Left renal pelvis (tissue), 4 donors: ENCODE measurements around the gene NTM. TPM values are rescaled to one million over a fixed set of nuclear protein-coding genes. Genes with fewer than 3 reads are reported as not detected.

Experiments used
- DNase-seq, 4 donors: peaks; one replicate each; pipeline ENCODE4 v3.0.0-alpha.2; 2013; ENCODE audit warnings: low read depth in 4 of 4, low spot score in 3 of 4
- polyA plus RNA-seq, 4 donors: library from polyadenylated mRNA; unstranded; fragments of 120-200 nt; gene quantifications; one replicate each; pipeline ENCODE4 v1.2.1, GENCODE V29; 2013; ENCODE audit not compliant: insufficient read length in 4 of 4

NTM gene
- polyA plus RNA-seq, 4 donors, result 41.2 to 80.3 (median 50.2) TPM

DNA sequence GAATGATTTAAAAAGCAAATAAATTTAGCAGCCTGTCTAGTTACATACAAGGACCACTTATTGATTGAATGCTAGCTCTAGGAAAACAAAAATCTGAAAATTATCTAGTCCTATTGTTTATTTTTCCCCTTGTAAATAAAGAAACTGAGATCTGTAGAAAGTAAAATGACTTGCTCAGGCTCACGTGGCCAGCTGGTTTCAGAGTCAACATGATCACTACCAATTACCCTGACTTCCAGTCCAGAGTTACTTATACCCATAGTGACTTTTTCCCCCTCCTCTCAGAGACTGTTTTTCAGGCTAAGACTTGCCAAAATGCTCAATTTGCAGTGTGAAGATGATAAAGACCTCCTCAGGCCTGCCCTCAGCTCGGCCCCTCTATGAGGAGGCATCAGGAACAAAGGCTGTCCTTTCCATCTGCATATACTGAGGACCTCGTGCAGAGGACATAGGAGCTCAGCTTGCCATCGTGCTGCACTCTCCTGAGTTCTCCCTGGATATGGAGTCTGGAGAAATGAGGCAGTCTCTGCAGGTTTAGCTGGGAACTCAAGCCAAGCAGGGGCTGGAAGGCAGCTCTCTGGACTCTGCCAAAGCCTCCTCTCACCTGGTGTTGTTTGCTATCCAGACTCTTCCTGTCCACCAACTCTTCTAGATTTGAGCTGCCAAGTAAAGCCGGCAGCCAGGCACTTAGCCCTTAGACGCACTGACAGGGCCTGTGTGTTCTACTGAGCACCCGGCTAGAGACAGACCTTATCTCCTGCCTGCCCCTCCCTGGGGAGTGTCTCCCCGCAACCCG, 883.3 kb downstream of the NTM start:
- DNase-seq, result no peak

DNA sequence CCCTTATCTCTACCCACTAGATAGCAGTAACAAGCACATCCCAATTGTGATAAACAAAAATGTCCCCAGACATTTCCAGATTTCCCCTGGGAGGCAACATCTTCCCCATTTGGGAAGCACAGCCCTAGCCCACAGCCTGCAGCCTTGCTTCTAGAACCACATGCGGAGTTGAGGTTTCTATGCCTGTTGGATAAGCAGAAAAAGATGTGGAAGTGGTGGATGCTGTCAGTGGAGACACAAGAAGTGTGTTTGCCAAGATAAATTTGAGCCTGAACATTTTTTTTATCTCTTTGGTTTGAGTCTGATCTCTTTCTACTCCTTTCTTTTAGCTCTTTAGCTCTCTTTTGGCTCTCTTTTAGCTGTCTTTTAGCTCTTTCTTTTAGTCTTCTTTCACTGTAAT, 884.5 kb downstream of the NTM start:
- DNase-seq, result no peak

DNA sequence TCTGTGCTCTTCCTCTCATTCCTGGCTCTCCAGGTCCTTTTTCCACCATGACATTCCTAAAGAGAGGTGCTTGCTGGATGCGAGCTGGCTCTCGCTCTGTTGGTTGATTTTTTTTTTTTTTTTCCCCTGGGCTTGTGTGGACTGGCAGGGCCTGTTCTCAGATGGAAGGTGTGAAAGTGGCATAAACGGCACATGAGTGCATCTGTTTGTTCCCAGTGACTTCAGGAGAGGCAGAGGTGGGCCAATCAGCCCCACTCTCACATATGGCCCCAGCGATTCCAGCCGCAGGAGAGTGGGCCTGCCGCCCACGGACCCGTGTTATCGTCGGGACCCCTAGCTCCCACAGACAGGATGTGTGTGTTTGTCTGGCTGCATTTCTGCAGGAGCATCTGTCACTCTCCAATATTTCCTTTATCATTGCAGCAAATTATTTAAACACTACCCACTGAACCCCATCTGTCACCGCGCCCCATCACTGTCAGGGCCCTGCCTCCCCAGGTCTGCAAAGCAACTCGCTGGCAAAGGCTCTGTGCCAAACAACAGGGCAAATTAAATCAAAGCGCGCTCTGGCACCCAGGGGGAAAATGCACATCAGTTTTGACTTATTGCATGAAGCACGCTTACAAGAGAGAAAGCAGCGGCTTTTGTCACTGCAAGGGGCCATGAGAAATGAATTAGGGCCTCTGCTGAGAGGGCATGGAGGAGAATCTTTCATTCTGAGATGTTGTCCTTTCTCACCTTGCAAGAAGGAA, 886.3 kb downstream of the NTM start:
- no peak for DNase-seq

DNA sequence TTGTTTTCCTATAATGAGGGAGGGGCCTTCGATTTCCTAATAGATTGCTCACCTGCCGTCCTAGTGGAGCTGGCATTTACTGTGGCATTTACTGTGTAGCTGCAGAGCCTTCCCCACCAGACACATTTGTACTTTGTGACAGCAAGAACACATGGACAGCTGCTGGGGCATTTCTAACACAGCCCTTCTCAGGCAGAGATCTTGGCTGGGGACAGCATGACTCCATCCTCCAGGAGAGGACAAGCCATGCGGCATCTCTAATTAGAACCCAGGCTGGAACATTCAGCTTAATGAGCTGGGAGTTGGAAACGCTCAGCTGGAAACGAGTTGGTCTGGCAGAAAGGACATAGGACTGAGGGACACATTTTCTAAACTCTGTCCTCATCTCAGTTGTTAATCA, 887.5 kb downstream of the NTM start:
- DNase-seq, result no peak

DNA sequence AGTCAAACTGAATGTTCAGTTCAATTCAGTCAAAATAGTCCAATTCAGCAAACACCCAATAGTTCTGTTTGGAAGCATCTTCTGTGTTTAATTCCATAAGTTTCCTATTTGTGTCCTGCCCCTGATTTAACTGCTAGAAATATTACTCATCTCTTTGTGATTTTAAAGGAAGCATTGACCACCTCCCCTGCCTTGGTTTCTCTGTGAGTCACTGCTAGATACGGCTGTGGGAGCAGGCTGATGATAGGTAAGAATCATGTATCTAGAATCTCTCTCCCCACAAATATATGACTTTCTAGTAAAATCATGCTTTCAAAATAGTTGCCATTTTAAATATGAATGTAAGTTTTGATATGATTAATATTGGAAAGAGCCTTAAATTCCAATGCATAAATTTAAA, 888.5 kb downstream of the NTM start:
- no peak for DNase-seq

DNA sequence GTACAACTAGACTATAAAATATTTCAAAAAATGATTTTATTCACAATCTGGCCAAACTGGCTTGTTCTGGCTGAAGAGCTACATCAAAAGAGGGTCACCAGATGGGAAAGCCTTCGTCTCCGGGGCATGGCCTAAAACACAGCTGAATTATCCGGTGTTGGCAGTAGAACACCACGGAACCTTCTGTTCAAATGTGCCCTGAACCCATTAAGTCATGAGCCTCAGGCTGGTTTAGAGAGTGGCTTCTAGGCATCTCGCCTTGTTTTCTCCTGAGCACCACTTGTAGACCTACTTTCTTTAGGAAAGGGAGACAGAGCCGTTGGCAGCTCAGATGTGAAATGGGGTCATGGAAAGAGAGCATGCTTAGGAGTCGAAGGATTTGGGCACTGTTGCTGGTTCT, 890.2 kb downstream of the NTM start:
- DNase-seq, result no peak

DNA sequence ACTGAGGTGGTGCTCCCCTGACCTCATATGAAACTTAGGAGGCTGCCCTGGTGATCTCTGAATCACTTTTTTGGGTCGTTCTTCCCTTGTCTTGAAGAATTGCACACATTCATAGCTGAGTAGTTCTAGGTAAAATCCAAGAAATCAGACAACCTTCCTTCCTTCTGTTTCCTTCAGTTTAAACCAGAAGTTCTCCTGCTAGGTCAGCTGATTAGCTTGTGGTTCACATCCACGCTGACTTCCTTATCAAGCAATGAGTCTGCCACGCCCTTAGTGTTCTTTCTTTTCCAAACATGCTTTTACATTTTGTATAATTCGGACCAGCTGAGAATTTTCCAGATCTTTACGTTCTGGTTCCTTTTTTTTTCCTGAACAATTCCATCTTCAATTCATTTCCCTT, 892.8 kb downstream of the NTM start:
- no peak for DNase-seq

DNA sequence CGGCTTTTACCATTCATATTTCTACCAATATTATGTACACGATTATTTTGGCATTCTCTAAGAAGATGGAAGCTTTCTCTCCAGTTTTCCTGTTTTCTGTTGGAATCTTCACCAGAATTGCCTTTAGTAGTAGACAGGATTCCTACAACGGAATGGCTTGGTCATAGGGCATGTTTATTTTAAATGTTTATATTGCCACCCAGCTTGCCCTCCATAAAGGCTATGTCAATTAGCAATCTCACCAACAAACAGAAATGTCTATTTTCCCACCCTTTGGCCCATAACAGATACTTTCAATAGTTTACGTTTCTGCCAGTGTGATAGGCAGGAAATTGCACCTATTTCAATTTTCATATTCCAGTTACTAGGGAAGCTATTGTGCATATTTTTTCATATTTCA, 893.5 kb downstream of the NTM start:
- no peak for DNase-seq

DNA sequence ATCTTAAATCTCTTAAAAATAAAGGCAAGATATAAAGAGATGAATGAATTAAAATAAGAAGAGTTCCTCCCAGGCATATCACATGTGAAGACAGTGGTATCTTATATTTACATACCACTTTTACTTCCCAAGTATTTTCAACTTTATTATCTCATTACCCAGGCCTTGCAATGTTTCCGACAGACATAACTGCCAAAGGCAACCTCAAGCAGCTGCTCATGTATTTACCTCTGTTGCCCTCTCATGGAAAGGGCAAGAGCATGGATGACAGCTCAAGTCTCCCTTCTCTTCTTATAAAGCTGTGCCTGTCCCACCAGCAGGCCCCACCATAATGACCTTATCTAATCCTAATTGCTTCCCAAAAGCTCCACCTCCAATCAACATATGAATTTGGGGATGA, 894.2 kb downstream of the NTM start:
- DNase-seq, result no peak

DNA sequence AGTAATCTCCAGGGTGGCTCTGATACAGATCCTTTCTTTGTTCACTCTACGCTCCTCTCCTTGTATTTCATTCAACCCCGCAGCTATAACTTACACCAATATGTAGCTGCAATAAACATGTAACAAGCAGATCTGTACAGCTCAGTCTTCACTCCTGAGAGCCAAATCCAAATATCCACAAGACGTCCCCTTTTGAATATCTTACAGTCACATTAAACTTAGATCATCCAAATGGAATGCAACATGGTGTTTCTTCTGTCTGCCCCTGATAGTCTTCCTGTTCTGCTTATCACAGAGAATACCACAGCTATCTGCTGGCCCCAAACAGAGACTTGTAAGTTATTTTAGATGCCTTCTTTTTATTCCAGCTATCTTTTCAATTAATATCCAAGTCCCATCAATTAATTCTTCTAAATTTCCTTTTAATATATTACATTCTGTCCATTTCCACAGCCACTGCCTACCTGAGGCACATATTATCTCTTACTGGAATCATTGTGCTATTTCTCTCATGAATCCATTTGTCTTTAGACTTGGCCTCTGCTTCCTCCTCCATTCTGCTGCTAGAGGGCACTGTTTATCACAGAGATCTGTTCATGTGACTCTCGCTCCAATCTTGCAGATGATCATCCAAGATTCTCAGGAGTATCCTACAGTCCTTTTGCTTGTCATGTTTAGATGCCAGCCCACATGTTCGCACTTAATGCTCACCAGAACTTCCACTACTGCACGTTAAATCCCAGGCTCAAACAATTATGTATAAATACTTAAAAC, 908.6 kb downstream of the NTM start:
- no peak for DNase-seq

DNA sequence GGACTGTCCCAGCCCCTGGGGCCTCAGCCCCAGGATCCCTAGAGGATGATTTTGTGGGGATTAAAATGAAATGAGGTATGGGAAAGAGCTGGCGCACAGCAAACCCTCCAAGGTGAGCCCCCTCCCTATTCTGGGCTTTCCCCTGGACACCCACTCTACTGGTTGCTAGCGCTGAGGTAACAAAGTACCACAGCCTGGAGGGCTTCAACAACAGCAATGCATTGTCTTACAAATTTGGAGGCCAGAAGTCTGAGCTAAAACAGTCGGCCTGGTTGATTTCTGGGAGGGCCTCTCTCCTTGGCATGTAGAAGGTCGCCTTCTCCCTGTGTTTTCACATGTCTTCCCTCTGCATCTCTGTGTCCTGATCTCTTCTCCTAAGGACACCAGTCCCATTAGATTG, 913.6 kb downstream of the NTM start:
- no peak for DNase-seq

DNA sequence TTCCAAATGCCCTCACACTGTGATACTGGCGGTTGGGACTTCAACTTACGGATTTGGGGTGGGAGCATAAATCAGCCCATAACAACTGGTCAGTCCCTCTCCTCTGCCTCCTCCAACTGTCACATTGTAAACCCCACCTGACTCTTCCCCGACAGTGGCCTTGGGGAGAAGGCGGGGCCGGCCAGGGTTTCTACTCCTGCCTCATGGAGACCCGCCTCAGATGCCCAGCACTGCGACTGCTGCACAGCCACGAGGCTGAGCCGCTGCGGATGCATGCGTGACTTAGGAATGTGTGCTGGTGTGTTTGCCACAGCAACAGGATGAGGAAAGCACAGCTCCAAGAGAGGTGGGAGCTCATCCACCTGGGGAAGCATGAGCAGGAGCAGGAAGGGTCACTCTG, 914.2 kb downstream of the NTM start:
- DNase-seq, result no peak

DNA sequence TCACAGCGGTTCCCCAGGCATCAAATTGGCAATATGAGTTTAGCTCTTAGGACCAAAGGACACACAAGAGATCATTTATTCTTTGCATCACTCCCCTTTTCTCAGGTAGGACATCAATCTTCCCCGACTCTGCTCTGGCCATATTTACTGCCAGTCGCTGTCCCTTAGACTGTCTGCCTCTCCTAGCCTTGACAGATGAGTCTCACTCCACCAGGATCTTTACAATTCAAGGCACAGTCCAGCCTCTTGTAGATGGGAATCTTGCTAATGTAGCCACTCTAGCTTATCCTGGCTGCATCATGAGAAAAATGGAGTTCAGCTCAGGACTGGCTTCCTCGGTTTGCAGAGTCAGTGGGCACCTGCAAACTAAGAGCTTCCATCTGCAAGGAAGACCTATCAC, 915.2 kb downstream of the NTM start:
- no peak for DNase-seq

DNA sequence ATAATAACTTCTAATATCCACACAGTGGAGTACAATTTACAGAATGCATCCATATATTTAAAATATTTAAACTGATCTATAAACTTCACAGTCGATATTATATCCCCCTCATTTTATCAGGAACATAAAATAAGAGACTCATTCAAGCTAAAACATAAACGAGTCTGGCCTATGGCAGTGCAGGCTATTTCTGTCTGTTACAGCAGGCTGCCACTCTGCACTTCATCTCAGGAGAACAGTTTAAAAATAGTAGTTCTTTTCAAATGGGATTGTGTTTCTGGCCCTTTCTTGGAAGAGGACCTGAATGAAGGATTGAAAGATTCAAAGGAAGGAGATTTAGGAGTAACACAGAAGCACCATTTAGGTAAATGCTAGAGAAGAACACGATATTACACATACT, 915.7 kb downstream of the NTM start:
- DNase-seq, result no peak

DNA sequence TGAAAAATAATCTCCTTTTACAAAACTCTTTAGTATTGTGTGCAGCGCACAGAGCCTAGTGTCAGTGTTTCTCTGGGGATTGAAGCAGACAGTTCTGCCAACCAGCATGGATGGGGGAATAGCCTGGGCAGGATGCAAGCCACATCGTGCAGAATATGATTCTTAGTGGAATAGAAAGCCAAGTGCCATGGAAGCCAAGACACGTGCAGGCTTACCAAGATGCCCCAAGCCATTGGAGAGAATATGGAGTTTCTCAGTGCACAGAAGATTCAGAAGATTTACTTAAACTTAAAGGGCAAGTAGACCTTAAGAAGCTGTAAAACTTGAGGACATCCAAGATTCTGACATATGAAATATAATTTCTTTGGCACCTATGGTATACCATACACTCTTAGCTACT, 917.6 kb downstream of the NTM start:
- DNase-seq, result no peak

DNA sequence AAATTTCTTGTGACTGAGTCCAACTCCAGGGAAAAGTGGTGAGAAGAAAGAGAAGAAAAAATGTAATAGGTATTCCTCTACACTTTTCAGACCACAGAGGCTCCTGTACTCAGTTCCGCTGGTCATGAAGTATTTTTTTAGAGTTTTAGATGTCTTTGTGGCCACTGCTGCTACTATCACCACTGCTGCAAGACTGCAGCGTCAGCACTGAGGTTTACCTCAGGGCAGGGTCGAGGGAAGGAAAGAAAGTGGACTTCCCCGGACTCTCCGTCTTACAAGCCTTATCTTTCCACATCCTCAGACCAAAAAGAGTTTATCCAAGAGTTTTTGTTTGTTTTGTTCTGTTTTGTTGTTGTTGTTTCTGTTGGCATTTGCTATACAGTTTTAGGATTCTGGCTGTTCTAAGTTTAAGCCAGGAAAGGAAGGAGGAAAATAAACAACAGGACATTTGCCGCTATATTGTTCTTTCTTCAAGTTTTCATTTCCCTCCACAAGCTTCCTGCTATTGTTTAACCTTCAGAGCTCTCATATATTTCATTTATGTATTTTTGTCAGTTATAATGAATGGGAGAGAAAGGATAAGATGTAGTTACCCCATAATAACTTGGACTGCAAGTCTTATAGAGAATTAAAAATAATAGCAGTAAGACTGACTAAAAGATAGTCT, 919.3 kb downstream of the NTM start:
- no peak for DNase-seq

DNA sequence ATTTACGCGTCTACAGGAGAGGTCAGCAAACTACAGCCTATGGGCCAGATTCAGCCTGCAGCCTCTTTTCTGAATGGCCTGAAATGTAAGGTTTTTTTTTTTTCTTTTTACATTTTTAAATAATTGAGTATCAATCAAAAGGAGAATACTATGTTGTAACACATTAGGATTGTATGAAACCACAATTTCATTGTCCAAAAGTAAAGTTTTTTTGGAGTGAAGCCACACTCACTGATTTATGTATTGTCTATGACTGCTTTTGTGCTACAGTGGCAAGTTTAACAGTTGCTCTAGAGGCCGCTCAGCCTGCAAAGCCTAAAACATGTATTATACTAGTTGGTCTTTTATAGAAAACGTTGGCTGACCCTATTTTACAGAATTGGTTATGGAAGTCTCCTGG, 923.2 kb downstream of the NTM start:
- DNase-seq, result no peak

DNA sequence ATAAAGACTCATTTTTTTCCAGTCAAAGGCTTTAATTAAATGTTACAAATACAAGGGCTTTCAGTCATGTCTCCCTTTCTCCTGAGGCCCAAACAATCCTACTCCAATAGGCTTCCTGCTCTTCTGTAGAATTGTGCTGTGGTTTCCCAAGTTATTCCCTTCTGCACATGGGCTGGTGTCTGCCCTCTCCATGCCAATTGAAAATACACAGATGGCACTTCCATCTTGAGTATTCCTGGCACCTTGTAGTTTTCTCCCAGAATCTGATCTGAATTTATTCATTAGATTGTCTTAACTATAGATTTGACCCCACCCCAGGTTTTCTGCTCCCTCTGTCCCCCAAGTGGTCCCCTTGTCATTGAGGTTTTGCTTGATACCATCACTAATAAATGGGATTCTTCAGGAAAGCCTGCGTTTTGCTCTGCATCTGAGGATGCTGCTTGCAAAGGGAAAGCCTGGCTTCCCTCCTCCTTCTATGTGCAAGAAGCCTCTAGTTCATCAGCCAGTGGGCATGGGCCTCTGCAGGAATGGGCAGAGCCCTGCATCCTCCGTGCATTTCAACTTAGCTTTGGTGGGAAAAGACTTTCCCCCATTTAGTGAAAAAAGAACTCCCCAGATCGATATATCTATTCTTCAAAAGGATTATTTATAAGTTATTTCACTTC, 926.7 kb downstream of the NTM start:
- no peak for DNase-seq

DNA sequence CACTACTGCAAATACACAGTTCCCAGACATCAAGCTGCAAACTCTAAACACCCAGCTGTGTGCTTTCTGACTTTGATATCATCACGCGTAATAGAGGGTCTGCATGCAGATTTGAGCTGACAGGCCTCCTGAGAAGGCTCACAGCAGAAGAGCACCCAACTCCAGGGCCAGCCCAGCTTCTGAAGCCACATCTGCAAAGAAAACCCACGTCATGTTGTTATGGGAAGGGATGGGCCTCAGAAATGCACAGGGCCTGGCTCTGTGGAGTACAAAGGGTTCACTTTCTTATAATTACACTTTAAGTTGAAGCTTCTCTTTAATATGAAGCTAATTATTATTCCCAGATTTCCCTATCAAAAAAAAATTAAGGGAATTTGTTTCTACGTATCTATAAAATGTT, 927.9 kb downstream of the NTM start:
- no peak for DNase-seq

DNA sequence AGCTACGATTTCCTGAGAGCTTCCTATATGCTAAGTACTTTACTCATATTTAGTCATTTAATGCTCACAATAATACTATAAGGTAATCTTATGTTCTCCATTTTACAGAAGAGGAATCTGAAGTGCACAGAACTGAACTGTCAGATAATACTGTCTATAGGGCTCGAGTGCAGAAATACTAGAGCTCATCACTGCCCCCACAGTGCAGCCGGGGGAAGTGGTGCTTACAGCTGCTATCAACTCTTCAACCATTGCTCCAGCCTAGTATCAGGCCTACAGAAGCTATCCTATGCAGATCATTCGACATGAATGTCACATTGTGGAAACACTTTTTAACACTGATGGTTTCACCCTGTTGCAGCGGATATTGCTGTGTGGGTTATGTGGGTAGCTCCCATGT, 929.9 kb downstream of the NTM start:
- no peak for DNase-seq

DNA sequence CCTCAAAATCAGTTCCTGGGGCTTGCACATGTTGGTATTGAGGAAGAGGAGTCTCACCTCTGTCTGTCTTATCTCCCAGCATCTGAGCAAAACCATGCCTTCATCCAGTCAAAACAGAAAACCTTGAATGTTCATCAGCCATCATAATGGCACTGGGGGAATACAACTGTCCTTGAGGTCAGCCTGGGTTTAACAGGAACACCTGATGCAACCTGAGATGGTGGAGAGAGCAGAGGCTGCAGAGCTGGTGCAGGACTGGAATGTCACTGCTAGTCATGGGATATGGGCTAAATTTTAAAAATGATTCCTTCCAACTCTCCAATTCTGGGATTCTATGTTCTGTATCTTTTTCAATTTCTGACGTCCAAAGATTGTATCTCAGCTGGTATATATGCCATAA, 931.0 kb downstream of the NTM start:
- DNase-seq, result no peak
